ENCODE data around the gene GAB1. TPM values are rescaled to one million over a fixed set of nuclear protein-coding genes. Genes with fewer than 3 reads are reported as not detected.

Gene GAB1
- total RNA-seq, 1 experiment from 2014 or later, result 29.4 TPM

DNA sequence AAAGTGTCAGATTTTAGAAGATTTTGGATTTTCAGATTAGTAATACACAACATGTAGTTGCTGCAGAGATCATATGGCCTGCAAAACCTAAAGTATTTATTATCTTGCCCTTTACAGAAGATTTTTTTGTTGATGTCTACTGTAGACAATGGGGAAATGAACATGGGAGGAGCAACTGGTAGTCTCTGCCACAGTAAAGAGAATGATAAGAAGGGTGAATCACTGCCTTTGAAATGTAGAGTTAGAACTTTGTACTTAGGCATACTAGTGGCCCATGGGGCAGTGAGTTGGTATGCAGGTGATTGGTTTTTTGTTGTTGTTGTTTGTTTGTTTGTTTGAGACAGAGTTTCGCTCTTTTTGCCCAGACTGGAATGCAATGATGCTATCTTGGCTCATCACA lies 50.1 kb downstream of the GAB1 start:
- TF ChIP-seq, protein P1, sequence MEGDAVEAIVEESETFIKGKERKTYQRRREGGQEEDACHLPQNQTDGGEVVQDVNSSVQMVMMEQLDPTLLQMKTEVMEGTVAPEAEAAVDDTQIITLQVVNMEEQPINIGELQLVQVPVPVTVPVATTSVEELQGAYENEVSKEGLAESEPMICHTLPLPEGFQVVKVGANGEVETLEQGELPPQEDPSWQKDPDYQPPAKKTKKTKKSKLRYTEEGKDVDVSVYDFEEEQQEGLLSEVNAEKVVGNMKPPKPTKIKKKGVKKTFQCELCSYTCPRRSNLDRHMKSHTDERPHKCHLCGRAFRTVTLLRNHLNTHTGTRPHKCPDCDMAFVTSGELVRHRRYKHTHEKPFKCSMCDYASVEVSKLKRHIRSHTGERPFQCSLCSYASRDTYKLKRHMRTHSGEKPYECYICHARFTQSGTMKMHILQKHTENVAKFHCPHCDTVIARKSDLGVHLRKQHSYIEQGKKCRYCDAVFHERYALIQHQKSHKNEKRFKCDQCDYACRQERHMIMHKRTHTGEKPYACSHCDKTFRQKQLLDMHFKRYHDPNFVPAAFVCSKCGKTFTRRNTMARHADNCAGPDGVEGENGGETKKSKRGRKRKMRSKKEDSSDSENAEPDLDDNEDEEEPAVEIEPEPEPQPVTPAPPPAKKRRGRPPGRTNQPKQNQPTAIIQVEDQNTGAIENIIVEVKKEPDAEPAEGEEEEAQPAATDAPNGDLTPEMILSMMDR (conservative IDR thresholded peaks at IDR 0.05), result no peak
- no peak for TF ChIP-seq EZH2 (IDR thresholded peaks at IDR 0.05; ENCODE audit: low read depth)
- intact Hi-C loops (cut with micrococcal nuclease; ENCODE audit: unreplicated experiment), result no loop called here
- Histone ChIP-seq H3K27ac (no peak overlapping the region), H3K4me3 (no peak overlapping the region), H3K4me1 (replicated peaks; ENCODE audit: insufficient read depth) (peaks cover 17% of the 10 kb centered on the region), H3K79me2 (ENCODE audit: low read depth) (0 out of 2 replicates have a peak, but pooled peaks cover 4% of the 10 kb centered on the region), H2AFZ (no peak overlapping the region), H3K36me3 (ENCODE audit: low read depth) (no peaks in the 10 kb centered on the region), H3K27me3 (ENCODE audit: insufficient read depth, low read depth) (no peaks in the 10 kb centered on the region), H4K20me1 (ENCODE audit: insufficient read depth) (no peaks in the 10 kb centered on the region), H3K4me2 (no peak overlapping the region), H3F3A (ENCODE audit: insufficient read depth, low read depth) (no peaks in the 10 kb centered on the region), H3K9me2 (ENCODE audit: insufficient read depth) (no peaks in the 10 kb centered on the region), H3K9me3 (ENCODE audit: insufficient read depth, low read depth) (no peaks in the 10 kb centered on the region)
- no TSS peak for BruUV-seq (replicated peaks)
- POLR2A ChIA-PET (ENCODE audit: unreplicated experiment), result no interaction called here
- CTCF ChIA-PET, result no interaction called here
- no peak for DNase-seq

DNA sequence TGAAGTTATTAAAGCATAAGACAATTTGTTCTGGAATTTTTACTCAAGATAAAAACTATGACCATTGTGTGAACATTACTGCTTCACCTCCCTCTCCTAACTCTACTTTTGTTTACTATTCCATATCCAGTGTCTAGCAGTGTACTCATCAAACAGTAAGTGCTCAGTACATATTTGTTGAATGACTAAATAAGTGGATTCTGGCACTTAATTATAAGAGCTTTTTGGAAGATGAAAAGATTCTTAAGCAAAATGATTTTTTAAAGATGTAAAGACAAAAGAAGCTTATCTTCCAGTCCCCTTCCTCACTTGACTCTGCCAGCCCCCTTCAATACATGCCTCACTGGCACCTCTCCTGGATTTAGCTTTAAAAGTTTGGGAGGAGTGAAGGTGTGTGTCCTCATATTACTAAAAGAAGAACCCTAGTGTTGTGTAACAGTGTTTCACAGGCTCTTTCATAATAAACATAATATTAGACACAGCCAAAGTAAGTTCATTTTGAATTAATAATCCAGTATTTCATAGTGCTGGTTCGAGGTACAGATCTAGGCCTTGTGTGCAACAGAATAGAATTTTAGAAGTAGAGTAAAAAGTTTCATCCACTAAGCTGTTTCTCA lies 53.0 kb downstream of the GAB1 start:
- no TSS peak for BruUV-seq (replicated peaks)
- Histone ChIP-seq H4K20me1 (ENCODE audit: insufficient read depth) (no peaks in the 10 kb centered on the region), H3K79me2 (ENCODE audit: low read depth) (0 out of 2 replicates have a peak, but pooled peaks cover 4% of the 10 kb centered on the region), H3K9me3 (ENCODE audit: insufficient read depth, low read depth) (no peaks in the 10 kb centered on the region), H3K9me2 (ENCODE audit: insufficient read depth) (no peaks in the 10 kb centered on the region), H3F3A (ENCODE audit: insufficient read depth, low read depth) (no peaks in the 10 kb centered on the region), H2AFZ (no peak overlapping the region), H3K4me1 (replicated peaks; ENCODE audit: insufficient read depth) (peaks cover 17% of the 10 kb centered on the region), H3K27me3 (ENCODE audit: insufficient read depth, low read depth) (no peaks in the 10 kb centered on the region), H3K27ac (peak overlapping the region; percentile 19; the same call in 1 of the 2 replicates), H3K4me3 (no peak overlapping the region), H3K4me2 (peak overlapping the region; percentile 34; the same call in 1 of the 2 replicates), H3K36me3 (ENCODE audit: low read depth) (no peaks in the 10 kb centered on the region)
- no peak for TF ChIP-seq EZH2 (IDR thresholded peaks at IDR 0.05; ENCODE audit: low read depth)
- TF ChIP-seq, protein P1 (conservative IDR thresholded peaks at IDR 0.05), result no peak
- CTCF ChIA-PET, result interaction anchor here (0.6 kb wide), 1 partner anchor 13 kb away, joined by 13 read pairs; no protein-coding TSS in a partner anchor
- intact Hi-C loops (cut with micrococcal nuclease; ENCODE audit: unreplicated experiment), result no loop called here
- peak in 1 of 2 experiments; percentile 64 for DNase-seq
- POLR2A ChIA-PET (ENCODE audit: unreplicated experiment), result no interaction called here

DNA sequence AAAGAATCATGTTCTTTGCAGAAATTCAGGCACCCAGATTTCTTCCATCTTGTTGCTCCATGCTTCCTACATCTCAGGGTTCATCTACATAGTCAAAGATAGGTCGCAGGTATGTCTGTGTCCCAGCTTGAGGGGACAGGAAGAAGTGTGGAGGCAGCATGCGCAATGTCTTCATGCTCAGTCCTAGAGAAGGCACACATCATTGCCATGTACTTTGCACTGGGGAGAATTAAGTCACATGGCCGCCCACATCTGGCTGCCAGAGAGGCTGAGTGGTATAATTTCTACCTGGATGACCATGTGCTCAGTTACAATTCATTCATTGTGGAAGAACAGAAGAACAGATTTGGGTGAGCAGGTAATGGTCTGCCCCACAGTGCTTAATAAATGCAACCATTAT lies 54.1 kb downstream of the GAB1 start:
- TF ChIP-seq EZH2 (IDR thresholded peaks at IDR 0.05; ENCODE audit: low read depth), result no peak
- TF ChIP-seq, protein P1 (conservative IDR thresholded peaks at IDR 0.05), result no peak
- no peak overlapping the region for H2AFZ ChIP-seq
- intact Hi-C loops (cut with micrococcal nuclease; ENCODE audit: unreplicated experiment), result no loop called here
- no peak for DNase-seq
- H3K36me3 ChIP-seq (ENCODE audit: low read depth), result no peaks in the 10 kb centered on the region
- no peak overlapping the region for H3K4me3 ChIP-seq
- no peaks in the 10 kb centered on the region for H3K9me3 ChIP-seq (ENCODE audit: insufficient read depth, low read depth)
- no peaks in the 10 kb centered on the region for H4K20me1 ChIP-seq (ENCODE audit: insufficient read depth)
- H3K4me2 ChIP-seq, result no peak overlapping the region
- H3K79me2 ChIP-seq (ENCODE audit: low read depth), result 0 out of 2 replicates have a peak, but pooled peaks cover 4% of the 10 kb centered on the region
- POLR2A ChIA-PET (ENCODE audit: unreplicated experiment), result no interaction called here
- no peak overlapping the region for H3K27ac ChIP-seq
- CTCF ChIA-PET, result no interaction called here
- no peaks in the 10 kb centered on the region for H3K27me3 ChIP-seq (ENCODE audit: insufficient read depth, low read depth)
- H3K9me2 ChIP-seq (ENCODE audit: insufficient read depth), result no peaks in the 10 kb centered on the region
- no peaks in the 10 kb centered on the region for H3F3A ChIP-seq (ENCODE audit: insufficient read depth, low read depth)
- H3K4me1 ChIP-seq (replicated peaks; ENCODE audit: insufficient read depth), result peaks cover 17% of the 10 kb centered on the region
- no TSS peak for BruUV-seq (replicated peaks)

All from PC-9 (cell line).